HUES6 (cell line): ENCODE measurements around the gene ZNF488.

Experiments
- H3K27ac ChIP-seq: 2 replicates; pipeline ENCODE4 v1.7.0; 2013; ENCODE audit warnings: low read depth, mild to moderate bottlenecking, low read length, inconsistent platforms
- H3K27me3 ChIP-seq: 2 replicates; pipeline ENCODE4 v1.6.1; 2013; ENCODE audit warnings: low read length; ENCODE audit not compliant: control insufficient read depth, insufficient read depth
- H3K36me3 ChIP-seq: 2 replicates; pipeline ENCODE4 v1.6.1; 2013; ENCODE audit warnings: low read length; ENCODE audit not compliant: control insufficient read depth, insufficient read depth
- H3K4me1 ChIP-seq: 2 replicates; pipeline ENCODE4 v1.6.1; 2013; ENCODE audit warnings: low read length; ENCODE audit not compliant: control insufficient read depth, insufficient read depth
- H3K4me3 ChIP-seq: 2 replicates; pipeline ENCODE4 v1.5.1; 2013; ENCODE audit warnings: low read depth, low read length
- H3K9ac ChIP-seq: one replicate; pipeline ENCODE4 v1.6.1; 2013; ENCODE audit warnings: mild to moderate bottlenecking, low read length
- H3K9me3 ChIP-seq: 2 replicates; pipeline ENCODE4 v1.6.1; 2013; ENCODE audit warnings: low read depth, low read length; ENCODE audit not compliant: control insufficient read depth, insufficient read depth

Gene ZNF488

GRCh38 chr10:47333532-47333931 lies 50.6 kb downstream of the ZNF488 start:
- H3K9me3 ChIP-seq, result no peaks in the 10 kb centered on the region
- no peak overlapping the region for H3K27ac ChIP-seq

DNA sequence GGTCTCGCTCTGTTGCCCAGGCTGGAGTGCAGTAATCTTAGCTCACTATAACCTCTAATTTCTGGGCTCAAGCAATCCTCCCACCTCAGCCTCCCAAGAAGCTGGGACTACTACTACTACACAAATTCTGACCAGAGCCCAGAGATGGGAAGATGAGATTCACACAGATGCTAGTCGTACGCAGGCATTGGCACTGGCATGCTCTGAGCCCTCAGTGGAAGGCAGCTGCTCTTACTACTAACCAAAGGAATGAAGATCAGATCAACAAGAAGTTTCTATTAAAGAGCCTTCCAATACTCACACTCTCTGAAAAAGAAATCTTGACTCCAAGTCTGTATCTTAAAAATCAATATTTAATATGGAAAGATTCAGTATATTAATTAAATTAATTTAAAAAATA lies 51.1 kb downstream of the ZNF488 start:
- Histone ChIP-seq H3K9ac (no peak overlapping the region), H3K9me3 (no peaks in the 10 kb centered on the region), H3K4me1 (peaks cover 5% of the 10 kb centered on the region; the same call in 1 of the 2 replicates), H3K27me3 (no peaks in the 10 kb centered on the region), H3K4me3 (no peak overlapping the region), H3K27ac (no peak overlapping the region), H3K36me3 (no peaks in the 10 kb centered on the region)

More at GRCh38 chr10:47333532-47333931, 50.6 kb downstream of the ZNF488 start:
- Histone ChIP-seq H3K27me3 (no peaks in the 10 kb centered on the region), H3K36me3 (no peaks in the 10 kb centered on the region), H3K9ac (no peak overlapping the region), H3K4me3 (no peak overlapping the region), H3K4me1 (peaks cover 5% of the 10 kb centered on the region; the same call in 1 of the 2 replicates)

GRCh38 chr10:47332371-47332770 lies 51.7 kb downstream of the ZNF488 start:
- H3K9me3 ChIP-seq, result no peaks in the 10 kb centered on the region
- H3K36me3 ChIP-seq, result no peaks in the 10 kb centered on the region
- H3K27ac ChIP-seq, result no peak overlapping the region
- no peaks in the 10 kb centered on the region for H3K27me3 ChIP-seq
- H3K4me3 ChIP-seq, result no peak overlapping the region
- peaks cover 5% of the 10 kb centered on the region; the same call in 1 of the 2 replicates for H3K4me1 ChIP-seq
- no peak overlapping the region for H3K9ac ChIP-seq

DNA sequence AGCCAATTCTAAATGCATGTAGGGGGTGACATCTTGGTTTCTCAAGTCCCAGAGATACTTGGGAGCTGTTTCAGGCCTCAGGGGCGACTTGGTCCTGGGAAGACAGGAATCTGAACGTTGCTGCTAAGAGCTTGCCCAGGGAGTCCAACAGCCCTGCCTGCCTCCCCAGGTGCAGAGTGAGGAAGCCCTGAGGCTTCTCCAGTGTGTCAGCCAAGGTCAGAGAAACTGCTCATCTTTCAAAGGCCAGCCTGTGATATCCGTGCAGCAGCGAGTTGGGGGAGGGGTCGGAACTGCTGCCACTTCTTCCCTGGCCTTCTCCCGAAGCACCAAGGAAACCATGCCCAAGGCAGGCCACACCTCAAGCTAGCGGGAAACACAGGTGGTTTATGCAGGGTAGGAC lies 52.1 kb downstream of the ZNF488 start:
- Histone ChIP-seq H3K9ac (no peak overlapping the region), H3K9me3 (no peaks in the 10 kb centered on the region), H3K36me3 (no peaks in the 10 kb centered on the region), H3K27me3 (no peaks in the 10 kb centered on the region), H3K4me3 (no peak overlapping the region), H3K4me1 (peaks cover 5% of the 10 kb centered on the region; the same call in 1 of the 2 replicates), H3K27ac (no peak overlapping the region)

GRCh38 chr10:47331491-47331890 lies 52.6 kb downstream of the ZNF488 start:
- peaks cover 5% of the 10 kb centered on the region; the same call in 1 of the 2 replicates for H3K4me1 ChIP-seq
- no peak overlapping the region for H3K4me3 ChIP-seq
- H3K27me3 ChIP-seq, result no peaks in the 10 kb centered on the region
- no peaks in the 10 kb centered on the region for H3K36me3 ChIP-seq
- no peak overlapping the region for H3K27ac ChIP-seq
- no peak overlapping the region for H3K9ac ChIP-seq
- no peaks in the 10 kb centered on the region for H3K9me3 ChIP-seq

DNA sequence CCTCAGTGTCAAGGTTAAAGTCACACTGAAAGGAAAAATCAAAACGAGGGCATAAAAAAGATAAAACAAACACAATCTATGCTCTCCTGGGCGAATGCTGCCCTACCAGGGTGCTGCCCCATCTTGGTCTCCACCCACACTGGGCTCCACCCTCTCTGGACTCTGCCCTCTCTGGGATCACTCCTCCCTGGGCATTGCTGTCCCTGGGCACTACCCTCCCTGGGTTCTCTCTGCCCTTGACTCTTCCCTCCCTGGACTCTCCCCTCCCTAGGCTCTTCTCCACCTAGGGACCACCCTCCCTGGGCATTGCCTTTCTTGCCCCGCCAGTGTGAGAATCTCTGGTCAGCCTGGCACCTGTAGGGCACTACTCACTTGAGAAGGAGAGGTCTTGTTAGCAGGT lies 53.3 kb downstream of the ZNF488 start:
- no peak overlapping the region for H3K27ac ChIP-seq
- no peak overlapping the region for H3K4me3 ChIP-seq

DNA sequence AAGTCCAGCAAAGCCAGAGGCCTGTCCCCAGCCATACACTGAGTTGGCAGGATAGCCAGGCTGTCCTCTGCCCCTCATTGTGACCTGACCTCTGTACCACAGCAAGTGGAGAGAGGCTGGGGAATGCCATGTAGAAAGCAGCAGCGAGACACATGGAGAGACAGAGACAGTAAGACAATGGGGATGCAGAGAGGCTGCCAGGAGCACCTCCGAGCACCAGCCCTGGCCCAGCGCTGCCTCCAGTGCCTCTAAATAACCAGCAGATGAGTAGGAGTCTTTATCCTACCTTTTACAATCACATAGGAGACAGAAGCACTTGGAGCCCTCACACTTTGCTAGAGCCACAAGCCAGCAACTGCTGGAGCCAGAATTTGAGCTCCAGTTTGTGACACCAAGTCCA lies 53.7 kb downstream of the ZNF488 start:
- Histone ChIP-seq H3K4me1 (peaks cover 5% of the 10 kb centered on the region; the same call in 1 of the 2 replicates), H3K9me3 (no peaks in the 10 kb centered on the region), H3K9ac (no peak overlapping the region), H3K27me3 (no peaks in the 10 kb centered on the region), H3K36me3 (no peaks in the 10 kb centered on the region), H3K27ac (no peak overlapping the region), H3K4me3 (no peak overlapping the region)

More for the DNA sequence above, 53.3 kb downstream of the ZNF488 start:
- H3K27me3 ChIP-seq, result no peaks in the 10 kb centered on the region
- H3K9ac ChIP-seq, result no peak overlapping the region
- H3K4me1 ChIP-seq, result peaks cover 5% of the 10 kb centered on the region; the same call in 1 of the 2 replicates
- no peaks in the 10 kb centered on the region for H3K36me3 ChIP-seq
- no peaks in the 10 kb centered on the region for H3K9me3 ChIP-seq

DNA sequence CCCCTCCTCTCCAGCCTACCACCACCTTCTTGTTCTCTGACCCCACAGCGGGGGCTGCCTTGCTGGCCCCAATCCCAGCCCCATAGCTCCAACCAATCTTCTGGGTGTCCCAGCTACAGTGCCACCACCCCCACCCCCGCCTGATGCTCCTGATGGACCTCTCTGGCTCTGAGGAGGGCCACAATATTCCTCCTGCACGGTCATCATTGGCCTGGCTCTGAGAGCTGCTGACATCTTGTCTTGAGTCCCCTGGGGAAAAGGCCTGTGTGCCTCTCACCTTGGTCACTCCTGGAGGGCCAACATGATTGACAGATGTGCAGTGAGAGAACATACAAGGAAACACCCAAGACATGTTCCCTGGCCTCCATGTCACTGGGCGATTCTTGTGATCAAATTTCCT lies 54.2 kb downstream of the ZNF488 start:
- no peaks in the 10 kb centered on the region for H3K27me3 ChIP-seq
- no peak overlapping the region for H3K9ac ChIP-seq
- peaks cover 5% of the 10 kb centered on the region; the same call in 1 of the 2 replicates for H3K4me1 ChIP-seq
- H3K9me3 ChIP-seq, result no peaks in the 10 kb centered on the region
- H3K36me3 ChIP-seq, result no peaks in the 10 kb centered on the region
- H3K27ac ChIP-seq, result no peak overlapping the region
- H3K4me3 ChIP-seq, result no peak overlapping the region

DNA sequence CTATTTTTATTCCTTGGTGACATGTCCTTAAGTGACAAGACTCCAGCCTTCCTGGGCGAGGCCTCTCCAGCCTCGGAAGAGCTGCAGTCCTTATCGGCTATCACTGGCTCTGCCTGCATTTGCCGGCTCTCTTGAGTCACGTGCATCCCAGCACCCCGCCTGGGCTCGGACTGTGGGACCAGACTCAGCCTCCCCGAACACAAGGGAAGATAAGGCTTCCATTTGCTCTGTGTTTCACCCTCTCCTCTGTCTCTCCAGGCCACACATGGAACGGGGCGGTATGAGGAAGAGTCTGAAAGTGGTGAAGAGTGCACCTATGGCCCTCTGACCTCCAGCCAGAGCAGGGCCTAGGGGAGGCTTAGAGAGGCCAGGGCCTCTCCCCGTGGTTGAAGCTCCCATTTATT lies 57.2 kb downstream of the ZNF488 start:
- Histone ChIP-seq H3K36me3 (no peaks in the 10 kb centered on the region), H3K27ac (no peak overlapping the region), H3K4me1 (peaks cover 2% of the 10 kb centered on the region; the same call in 1 of the 2 replicates), H3K4me3 (no peak overlapping the region), H3K9me3 (no peaks in the 10 kb centered on the region), H3K27me3 (no peaks in the 10 kb centered on the region), H3K9ac (no peak overlapping the region)

- Histone ChIP-seq H3K9ac (no peak overlapping the region), H3K27ac (no peak overlapping the region), H3K9me3 (no peaks in the 10 kb centered on the region), H3K36me3 (no peaks in the 10 kb centered on the region), H3K4me1 (no peaks in the 10 kb centered on the region), H3K27me3 (no peaks in the 10 kb centered on the region), H3K4me3 (no peak overlapping the region)
Measured at GRCh38 chr10:47326306-47326926, 57.7 kb downstream of the ZNF488 start.

DNA sequence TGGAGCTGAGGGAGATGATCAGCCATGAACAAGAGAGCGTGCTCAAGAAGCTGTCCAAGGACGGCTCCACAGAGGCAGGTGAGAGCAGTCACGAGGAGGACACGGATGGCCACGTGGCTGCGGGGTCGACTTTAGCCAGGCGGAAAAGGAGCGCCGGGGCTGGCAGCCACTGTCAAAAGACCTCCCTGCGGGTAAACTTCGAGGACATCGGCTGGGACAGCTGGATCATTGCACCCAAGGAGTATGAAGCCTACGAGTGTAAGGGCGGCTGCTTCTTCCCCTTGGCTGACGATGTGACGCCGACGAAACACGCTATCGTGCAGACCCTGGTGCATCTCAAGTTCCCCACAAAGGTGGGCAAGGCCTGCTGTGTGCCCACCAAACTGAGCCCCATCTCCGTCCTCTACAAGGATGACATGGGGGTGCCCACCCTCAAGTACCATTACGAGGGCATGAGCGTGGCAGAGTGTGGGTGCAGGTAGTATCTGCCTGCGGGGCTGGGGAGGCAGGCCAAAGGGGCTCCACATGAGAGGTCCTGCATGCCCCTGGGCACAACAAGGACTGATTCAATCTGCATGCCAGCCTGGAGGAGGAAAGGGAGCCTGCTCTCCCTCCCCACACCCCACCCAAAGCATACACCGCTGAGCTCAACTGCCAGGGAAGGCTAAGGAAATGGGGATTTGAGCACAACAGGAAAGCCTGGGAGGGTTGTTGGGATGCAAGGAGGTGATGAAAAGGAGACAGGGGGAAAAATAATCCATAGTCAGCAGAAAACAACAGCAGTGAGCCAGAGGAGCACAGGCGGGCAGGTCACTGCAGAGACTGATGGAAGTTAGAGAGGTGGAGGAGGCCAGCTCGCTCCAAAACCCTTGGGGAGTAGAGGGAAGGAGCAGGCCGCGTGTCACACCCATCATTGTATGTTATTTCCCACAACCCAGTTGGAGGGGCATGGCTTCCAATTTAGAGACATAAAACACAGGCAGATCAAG lies 58.5 kb downstream of the ZNF488 start:
- Histone ChIP-seq H3K9me3 (no peaks in the 10 kb centered on the region), H3K27ac (no peak overlapping the region), H3K9ac (no peak overlapping the region), H3K4me3 (no peak overlapping the region), H3K4me1 (no peaks in the 10 kb centered on the region), H3K36me3 (no peaks in the 10 kb centered on the region), H3K27me3 (no peaks in the 10 kb centered on the region)
